Liver (tissue), 9 donors: Measurements from ENCODE around the gene VEPH1. TPM values are rescaled to one million over a fixed set of nuclear protein-coding genes. Genes with fewer than 3 reads are reported as not detected.

Experiments
- DNase-seq: peaks from one replicate; pipeline ENCODE4 v3.0.0-alpha.2; 2017; ENCODE audit warnings: low spot score
- H3K27ac ChIP-seq, 2 donors: one replicate each; pipeline ENCODE4 v1.7.0; 2013; ENCODE audit warnings: inconsistent platforms in 2 of 2, low read length in 2 of 2, control low read depth in 1 of 2, low read depth in 1 of 2, mild to moderate bottlenecking in 1 of 2
- H3K27me3 ChIP-seq, 4 donors: one replicate each; pipeline versions ENCODE4 v1.6.1 to v1.7.0; 2013; ENCODE audit warnings: low read length in 3 of 4, inconsistent platforms in 1 of 4, mild to moderate bottlenecking in 1 of 4, moderate library complexity in 1 of 4; ENCODE audit not compliant: control insufficient read depth in 4 of 4, insufficient read depth in 4 of 4
- H3K36me3 ChIP-seq, 4 donors: one replicate each; pipeline versions ENCODE4 v1.6.1 to v1.7.0; 2013; ENCODE audit warnings: low read length in 3 of 4, mild to moderate bottlenecking in 3 of 4, low read depth in 1 of 4, moderate library complexity in 1 of 4; ENCODE audit not compliant: control insufficient read depth in 4 of 4, insufficient read depth in 3 of 4
- H3K4me1 ChIP-seq, 4 donors: one replicate each; pipeline versions ENCODE4 v1.6.1 to v1.7.0; 2013; ENCODE audit warnings: low read length in 3 of 4, mild to moderate bottlenecking in 3 of 4, moderate library complexity in 1 of 4; ENCODE audit not compliant: control insufficient read depth in 4 of 4, insufficient read depth in 4 of 4
- H3K4me3 ChIP-seq, 3 donors: one replicate each; pipeline versions ENCODE4 v1.6.1 to v1.7.0; 2013; ENCODE audit warnings: low read length in 3 of 3, control low read depth in 1 of 3, low read depth in 1 of 3, mild to moderate bottlenecking in 1 of 3
- H3K9ac ChIP-seq, 2 donors: one replicate each; pipeline ENCODE4 v1.7.0; 2013; ENCODE audit warnings: low read length in 2 of 2, mild to moderate bottlenecking in 2 of 2, moderate library complexity in 2 of 2, control low read depth in 1 of 2, low read depth in 1 of 2
- H3K9me3 ChIP-seq, 4 donors: one replicate each; pipeline versions ENCODE4 v1.6.1 to v1.7.0; 2013; ENCODE audit warnings: low read length in 3 of 4; ENCODE audit not compliant: control insufficient read depth in 4 of 4
- FOXA1 ChIP-seq: IDR thresholded peaks from 2 replicates; pipeline ENCODE4 v1.6.1; 2016; ENCODE audit warnings: antibody characterized with exemption
- GABPA ChIP-seq, 2 donors: IDR thresholded peaks in 1 of 2; conservative IDR thresholded peaks in 1 of 2; 2 replicates each; pipeline ENCODE4 v1.6.1; 2016; ENCODE audit warnings: antibody characterized with exemption in 2 of 2, mild to moderate bottlenecking in 1 of 2, moderate library complexity in 1 of 2
- HNF4A ChIP-seq, 2 donors: conservative IDR thresholded peaks; 2 replicates each; pipeline ENCODE4 v1.6.1; 2016; ENCODE audit warnings: antibody characterized with exemption in 2 of 2, mild to moderate bottlenecking in 2 of 2
- HNF4G ChIP-seq: IDR thresholded peaks from 2 replicates; pipeline ENCODE4 v1.6.1; 2016; ENCODE audit warnings: antibody characterized with exemption
- JUND ChIP-seq, 2 donors: IDR thresholded peaks; 2 replicates each; pipeline ENCODE4 v1.6.1; 2016; ENCODE audit warnings: antibody characterized with exemption in 2 of 2
- RAD21 ChIP-seq, 2 donors: IDR thresholded peaks; 2 replicates each; pipeline ENCODE4 v1.6.1; 2016; ENCODE audit warnings: antibody characterized with exemption in 2 of 2, mild to moderate bottlenecking in 2 of 2
- RXRA ChIP-seq, 2 donors: IDR thresholded peaks; 2 replicates each; pipeline ENCODE4 v1.6.1; 2017 to 2018; ENCODE audit warnings: antibody characterized with exemption in 2 of 2, mild to moderate bottlenecking in 1 of 2
- SP1 ChIP-seq: IDR thresholded peaks from 2 replicates; pipeline ENCODE4 v1.6.1; 2018; ENCODE audit warnings: antibody characterized with exemption, mild to moderate bottlenecking
- YY1 ChIP-seq: IDR thresholded peaks from 2 replicates; pipeline ENCODE4 v1.6.1; 2016; ENCODE audit warnings: antibody characterized with exemption, mild to moderate bottlenecking
- ZBTB33 ChIP-seq: IDR thresholded peaks from 2 replicates; pipeline ENCODE4 v1.6.1; 2016; ENCODE audit warnings: antibody characterized with exemption
- WGBS: extraction: QIAGEN DNeasy Blood & Tissue Kit; methylation state at CpG from one replicate; pipeline ENCODE4 v1.1.7; 2013; 5-methylcytosine and 5-hydroxymethylcytosine counted together
- polyA plus RNA-seq, 2 donors: library from polyadenylated mRNA; stranded (reverse) in 1 of 2; unstranded in 1 of 2; fragments of 200-250 nt in 1 of 2; fragments of >200 nt in 1 of 2; fragmentation: Nextera tagmentation in 1 of 2; extraction: Ambion mirVana in 1 of 2; gene quantifications; one replicate each; pipeline versions ENCODE4 v1.2.1 to v1.2.3, GENCODE V29; 2013 to 2015
- total RNA-seq, 2 donors: library from RNA; depleted of rRNA; stranded (reverse); fragments of >200 nt; gene quantifications; one replicate each; pipeline ENCODE4 v1.2.3, GENCODE V29; 2014
- TF ChIP-seq, protein P1 (sequence below): IDR thresholded peaks from 2 replicates; pipeline ENCODE4 v1.6.1; 2016; ENCODE audit warnings: antibody characterized with exemption, mild to moderate bottlenecking
- TF ChIP-seq, protein P2 (sequence below): fragments of 150-350 bp; IDR thresholded peaks from 2 replicates; pipeline ENCODE4 v1.5.1; 2017; ENCODE audit warnings: improper control_type of control experiment, low read depth, low read length; ENCODE audit not compliant: missing input control
- TF ChIP-seq, protein P3 (sequence below): IDR thresholded peaks from 2 replicates; pipeline ENCODE4 v1.6.1; 2016; ENCODE audit warnings: antibody characterized with exemption
- donor health status: healthy.
- donor health status: healthy.
- donor health status: healthy.
- donor health status: healthy.
- donor health status: healthy.

The VEPH1 gene
- total and polyA plus RNA-seq, 4 donors: 0.60 to 3.3 (median 1.2) TPM

DNA sequence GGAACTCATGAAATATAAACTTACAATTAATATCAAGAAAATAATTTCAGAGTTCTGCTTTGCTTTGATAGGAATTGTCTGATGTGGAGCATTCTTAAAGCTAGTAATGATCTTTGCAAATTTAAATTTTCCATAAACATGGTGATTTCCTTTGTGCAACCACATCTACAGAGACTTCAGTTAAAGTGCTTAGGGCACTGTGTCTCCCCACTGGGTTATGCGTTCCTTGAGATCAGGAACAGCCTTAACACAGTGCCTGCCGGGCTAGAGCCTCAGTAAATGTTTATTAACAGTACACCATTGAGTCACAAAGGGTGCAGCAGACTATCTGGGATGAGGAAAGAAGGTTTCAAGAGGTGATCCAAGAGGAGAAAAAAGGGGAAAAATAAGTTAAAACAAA lies 235.2 kb downstream of the VEPH1 start:
- no peaks in the 10 kb centered on the region for H3K27me3 ChIP-seq
- DNase-seq: no peak
- H3K9me3 ChIP-seq: no peaks in the 10 kb centered on the region
- no peaks in the 10 kb centered on the region for H3K36me3 ChIP-seq
- H3K27ac ChIP-seq: no peak overlapping the region
- H3K4me1 ChIP-seq: no peaks in the 10 kb centered on the region
- TF ChIP-seq GABPA (IDR thresholded peaks at IDR 0.05 in 1 of 2, conservative IDR thresholded peaks at IDR 0.05 in 1 of 2): no peak
- H3K4me3 ChIP-seq: no peak overlapping the region
- no peak overlapping the region for H3K9ac ChIP-seq
- 84% methylated on average over 2 of the region's 2 CpGs for WGBS

DNA sequence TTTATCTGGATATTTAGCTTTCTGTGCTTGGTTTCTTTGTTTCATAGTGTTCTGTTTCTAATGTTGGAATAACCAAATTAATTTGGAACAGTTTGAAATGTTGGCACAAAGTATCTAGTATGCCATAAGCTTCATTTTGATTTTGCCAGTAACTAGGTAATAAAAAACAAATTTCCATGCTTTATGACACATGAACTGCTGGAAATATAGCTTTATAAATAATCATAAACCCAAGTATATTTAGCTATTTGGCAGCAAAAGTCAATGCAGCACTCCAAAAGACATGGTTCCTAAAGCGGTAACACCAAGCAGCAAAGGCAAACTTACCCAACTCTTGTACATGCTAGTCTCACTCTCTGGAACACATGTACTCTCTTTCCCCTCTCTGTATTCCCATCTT lies 237.3 kb downstream of the VEPH1 start:
- Histone ChIP-seq H3K9ac (no peak overlapping the region), H3K4me3 (no peak overlapping the region), H3K36me3 (no peaks in the 10 kb centered on the region), H3K4me1 (no peaks in the 10 kb centered on the region), H3K9me3 (no peaks in the 10 kb centered on the region), H3K27ac (no peak overlapping the region), H3K27me3 (no peaks in the 10 kb centered on the region)
- WGBS: 94% methylated on average over 1 of the region's 1 CpG
- TF ChIP-seq, protein P1, sequence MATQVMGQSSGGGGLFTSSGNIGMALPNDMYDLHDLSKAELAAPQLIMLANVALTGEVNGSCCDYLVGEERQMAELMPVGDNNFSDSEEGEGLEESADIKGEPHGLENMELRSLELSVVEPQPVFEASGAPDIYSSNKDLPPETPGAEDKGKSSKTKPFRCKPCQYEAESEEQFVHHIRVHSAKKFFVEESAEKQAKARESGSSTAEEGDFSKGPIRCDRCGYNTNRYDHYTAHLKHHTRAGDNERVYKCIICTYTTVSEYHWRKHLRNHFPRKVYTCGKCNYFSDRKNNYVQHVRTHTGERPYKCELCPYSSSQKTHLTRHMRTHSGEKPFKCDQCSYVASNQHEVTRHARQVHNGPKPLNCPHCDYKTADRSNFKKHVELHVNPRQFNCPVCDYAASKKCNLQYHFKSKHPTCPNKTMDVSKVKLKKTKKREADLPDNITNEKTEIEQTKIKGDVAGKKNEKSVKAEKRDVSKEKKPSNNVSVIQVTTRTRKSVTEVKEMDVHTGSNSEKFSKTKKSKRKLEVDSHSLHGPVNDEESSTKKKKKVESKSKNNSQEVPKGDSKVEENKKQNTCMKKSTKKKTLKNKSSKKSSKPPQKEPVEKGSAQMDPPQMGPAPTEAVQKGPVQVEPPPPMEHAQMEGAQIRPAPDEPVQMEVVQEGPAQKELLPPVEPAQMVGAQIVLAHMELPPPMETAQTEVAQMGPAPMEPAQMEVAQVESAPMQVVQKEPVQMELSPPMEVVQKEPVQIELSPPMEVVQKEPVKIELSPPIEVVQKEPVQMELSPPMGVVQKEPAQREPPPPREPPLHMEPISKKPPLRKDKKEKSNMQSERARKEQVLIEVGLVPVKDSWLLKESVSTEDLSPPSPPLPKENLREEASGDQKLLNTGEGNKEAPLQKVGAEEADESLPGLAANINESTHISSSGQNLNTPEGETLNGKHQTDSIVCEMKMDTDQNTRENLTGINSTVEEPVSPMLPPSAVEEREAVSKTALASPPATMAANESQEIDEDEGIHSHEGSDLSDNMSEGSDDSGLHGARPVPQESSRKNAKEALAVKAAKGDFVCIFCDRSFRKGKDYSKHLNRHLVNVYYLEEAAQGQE: no peak
- no peak for TF ChIP-seq RAD21 (IDR thresholded peaks at IDR 0.05)
- no peak for TF ChIP-seq RXRA (IDR thresholded peaks at IDR 0.05)
- no peak for TF ChIP-seq HNF4A (conservative IDR thresholded peaks at IDR 0.05)
- TF ChIP-seq GABPA (IDR thresholded peaks at IDR 0.05 in 1 of 2, conservative IDR thresholded peaks at IDR 0.05 in 1 of 2): no peak
- TF ChIP-seq ZBTB33: no peak
- no peak for TF ChIP-seq SP1
- no peak for TF ChIP-seq JUND (IDR thresholded peaks at IDR 0.05)
- no peak for TF ChIP-seq FOXA1
- TF ChIP-seq, protein P2, sequence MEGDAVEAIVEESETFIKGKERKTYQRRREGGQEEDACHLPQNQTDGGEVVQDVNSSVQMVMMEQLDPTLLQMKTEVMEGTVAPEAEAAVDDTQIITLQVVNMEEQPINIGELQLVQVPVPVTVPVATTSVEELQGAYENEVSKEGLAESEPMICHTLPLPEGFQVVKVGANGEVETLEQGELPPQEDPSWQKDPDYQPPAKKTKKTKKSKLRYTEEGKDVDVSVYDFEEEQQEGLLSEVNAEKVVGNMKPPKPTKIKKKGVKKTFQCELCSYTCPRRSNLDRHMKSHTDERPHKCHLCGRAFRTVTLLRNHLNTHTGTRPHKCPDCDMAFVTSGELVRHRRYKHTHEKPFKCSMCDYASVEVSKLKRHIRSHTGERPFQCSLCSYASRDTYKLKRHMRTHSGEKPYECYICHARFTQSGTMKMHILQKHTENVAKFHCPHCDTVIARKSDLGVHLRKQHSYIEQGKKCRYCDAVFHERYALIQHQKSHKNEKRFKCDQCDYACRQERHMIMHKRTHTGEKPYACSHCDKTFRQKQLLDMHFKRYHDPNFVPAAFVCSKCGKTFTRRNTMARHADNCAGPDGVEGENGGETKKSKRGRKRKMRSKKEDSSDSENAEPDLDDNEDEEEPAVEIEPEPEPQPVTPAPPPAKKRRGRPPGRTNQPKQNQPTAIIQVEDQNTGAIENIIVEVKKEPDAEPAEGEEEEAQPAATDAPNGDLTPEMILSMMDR: no peak
- TF ChIP-seq YY1: no peak
- no peak for TF ChIP-seq HNF4G
- TF ChIP-seq, protein P3, sequence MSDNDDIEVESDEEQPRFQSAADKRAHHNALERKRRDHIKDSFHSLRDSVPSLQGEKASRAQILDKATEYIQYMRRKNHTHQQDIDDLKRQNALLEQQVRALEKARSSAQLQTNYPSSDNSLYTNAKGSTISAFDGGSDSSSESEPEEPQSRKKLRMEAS: no peak
- DNase-seq: no peak
